Hepatocyte (in vitro differentiated cells): ENCODE results near the gene S100P. TPM values are rescaled to one million over a fixed set of nuclear protein-coding genes. Genes with fewer than 3 reads are reported as not detected.
A peak's percentile ranks its signal among the peaks of the same experiment; 100 is the strongest.

Experiments
- DNase-seq: peaks from one replicate; pipeline ENCODE4 v3.0.0-alpha.2; 2016; ENCODE audit warnings: low spot score
- H2AFZ ChIP-seq: fragments of 200-600 bp; sonication (generic); 2 replicates; pipeline ENCODE4 v1.6.0; 2016; ENCODE audit warnings: antibody characterized with exemption, mild to moderate bottlenecking
- H3K27ac ChIP-seq: fragments of 200-600 bp; sonication (generic); 2 replicates; pipeline ENCODE4 v1.5.1; 2016; ENCODE audit warnings: mild to moderate bottlenecking
- H3K27me3 ChIP-seq: fragments of 200-600 bp; sonication (generic); 2 replicates; pipeline ENCODE4 v1.6.1; 2016
- H3K36me3 ChIP-seq: fragments of 200-600 bp; sonication (generic); replicated peaks from 2 replicates; pipeline ENCODE4 v1.5.1; 2016; ENCODE audit warnings: low read depth; ENCODE audit not compliant: insufficient read depth
- H3K4me1 ChIP-seq: fragments of 200-600 bp; sonication (generic); 2 replicates; pipeline ENCODE4 v1.5.1; 2016; ENCODE audit warnings: mild to moderate bottlenecking, moderate library complexity; ENCODE audit not compliant: insufficient read depth
- H3K4me2 ChIP-seq: fragments of 200-600 bp; sonication (generic); 2 replicates; pipeline ENCODE4 v1.6.0; 2016
- H3K4me3 ChIP-seq: fragments of 200-600 bp; sonication (generic); 2 replicates; pipeline ENCODE4 v1.5.1; 2016; ENCODE audit warnings: mild to moderate bottlenecking
- H3K79me2 ChIP-seq: fragments of 200-600 bp; sonication (generic); 2 replicates; pipeline ENCODE4 v1.6.0; 2017; ENCODE audit warnings: mild to moderate bottlenecking
- H3K9me2 ChIP-seq: fragments of 200-600 bp; sonication (generic); replicated peaks from 2 replicates; pipeline ENCODE4 v1.6.0; 2017; ENCODE audit warnings: mild to moderate bottlenecking; ENCODE audit not compliant: insufficient read depth
- H3K9me3 ChIP-seq: fragments of 200-600 bp; sonication (generic); 2 replicates; pipeline ENCODE4 v1.5.1; 2016; ENCODE audit warnings: low read depth, mild to moderate bottlenecking
- H4K20me1 ChIP-seq: fragments of 200-600 bp; sonication (generic); 2 replicates; pipeline ENCODE4 v1.6.0; 2016; ENCODE audit warnings: mild to moderate bottlenecking; ENCODE audit not compliant: insufficient read depth, poor library complexity, severe bottlenecking
- EZH2 ChIP-seq: fragments of 200-600 bp; sonication (generic); IDR thresholded peaks from 2 replicates; pipeline ENCODE4 v1.6.1; 2016; ENCODE audit warnings: antibody characterized with exemption, mild to moderate bottlenecking, borderline replicate concordance
- EZH2phosphoT487 ChIP-seq: fragments of 200-600 bp; sonication (generic); IDR thresholded peaks from one replicate; pipeline ENCODE4 v1.6.1; 2018; ENCODE audit warnings: antibody characterized with exemption, mild to moderate bottlenecking, low read depth, moderate library complexity; ENCODE audit not compliant: unreplicated experiment, severe bottlenecking
- WGBS: methylation state at CpG from one replicate; pipeline ENCODE4 v1.1.6; 2016; ENCODE audit warnings: low lambda C conversion rate; ENCODE audit errors: missing lambda C conversion rate; 5-methylcytosine and 5-hydroxymethylcytosine counted together
- polyA plus RNA-seq: library from polyadenylated mRNA; unstranded; fragments of >200 nt; fragmentation: Nextera tagmentation; extraction: Ambion mirVana; gene quantifications from 2 replicates; pipeline ENCODE4 v1.2.1, GENCODE V29; 2016
- total RNA-seq: library from RNA; depleted of rRNA; stranded (reverse); fragments of >200 nt; gene quantifications from 2 replicates; pipeline ENCODE4 v1.2.3, GENCODE V29; 2014
- TF ChIP-seq, protein P1 (sequence below): fragments of 200-600 bp; sonication (generic); IDR thresholded peaks from 2 replicates; pipeline ENCODE4 v1.5.1; 2016; ENCODE audit warnings: antibody characterized with exemption, mild to moderate bottlenecking; ENCODE audit not compliant: poor library complexity

The S100P gene
- total and polyA plus RNA-seq, 2 experiments from 2014 or later, result 36.6 to 51.6 TPM

DNA sequence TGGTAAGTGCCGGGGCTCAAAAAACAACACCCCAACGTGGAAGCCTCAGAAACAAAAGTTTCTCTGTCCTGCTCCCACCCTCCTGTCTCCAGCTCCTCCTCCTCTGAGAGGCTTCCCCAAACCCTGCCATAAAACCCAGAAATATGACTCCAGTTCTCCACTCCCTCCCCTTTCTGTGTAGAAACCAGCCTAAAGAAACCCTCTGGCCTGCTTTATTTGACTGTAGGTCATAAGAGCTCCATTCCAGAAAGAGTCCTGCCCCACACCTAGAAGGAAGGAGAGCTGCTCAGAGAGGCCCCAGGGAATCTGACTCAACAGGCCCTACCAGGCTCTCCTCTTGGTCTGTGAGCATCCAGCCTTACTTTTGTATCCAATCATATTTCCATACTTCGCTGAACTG lies 872 bp upstream of the S100P start:
- Histone ChIP-seq H3K9me3 (no peaks in the 10 kb centered on the region), H3K4me3 (no peak overlapping the region), H3K27ac (peak overlapping the region; percentile 96), H3K79me2 (peaks cover 25% of the 10 kb centered on the region), H3K4me1 (peaks cover 61% of the 10 kb centered on the region), H3K4me2 (peak overlapping the region; percentile 38), H3K27me3 (no peaks in the 10 kb centered on the region), H3K9me2 (no peaks in the 10 kb centered on the region), H4K20me1 (no peaks in the 10 kb centered on the region), H2AFZ (no peak overlapping the region), H3K36me3 (no peaks in the 10 kb centered on the region)
- TF ChIP-seq EZH2, result no peak
- TF ChIP-seq, protein P1, sequence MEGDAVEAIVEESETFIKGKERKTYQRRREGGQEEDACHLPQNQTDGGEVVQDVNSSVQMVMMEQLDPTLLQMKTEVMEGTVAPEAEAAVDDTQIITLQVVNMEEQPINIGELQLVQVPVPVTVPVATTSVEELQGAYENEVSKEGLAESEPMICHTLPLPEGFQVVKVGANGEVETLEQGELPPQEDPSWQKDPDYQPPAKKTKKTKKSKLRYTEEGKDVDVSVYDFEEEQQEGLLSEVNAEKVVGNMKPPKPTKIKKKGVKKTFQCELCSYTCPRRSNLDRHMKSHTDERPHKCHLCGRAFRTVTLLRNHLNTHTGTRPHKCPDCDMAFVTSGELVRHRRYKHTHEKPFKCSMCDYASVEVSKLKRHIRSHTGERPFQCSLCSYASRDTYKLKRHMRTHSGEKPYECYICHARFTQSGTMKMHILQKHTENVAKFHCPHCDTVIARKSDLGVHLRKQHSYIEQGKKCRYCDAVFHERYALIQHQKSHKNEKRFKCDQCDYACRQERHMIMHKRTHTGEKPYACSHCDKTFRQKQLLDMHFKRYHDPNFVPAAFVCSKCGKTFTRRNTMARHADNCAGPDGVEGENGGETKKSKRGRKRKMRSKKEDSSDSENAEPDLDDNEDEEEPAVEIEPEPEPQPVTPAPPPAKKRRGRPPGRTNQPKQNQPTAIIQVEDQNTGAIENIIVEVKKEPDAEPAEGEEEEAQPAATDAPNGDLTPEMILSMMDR, result no peak
- no peak for TF ChIP-seq EZH2phosphoT487
- 41% methylated on average over 3 of the region's 3 CpGs for whole genome bisulfite sequencing
- DNase-seq, result peak; percentile 57

DNA sequence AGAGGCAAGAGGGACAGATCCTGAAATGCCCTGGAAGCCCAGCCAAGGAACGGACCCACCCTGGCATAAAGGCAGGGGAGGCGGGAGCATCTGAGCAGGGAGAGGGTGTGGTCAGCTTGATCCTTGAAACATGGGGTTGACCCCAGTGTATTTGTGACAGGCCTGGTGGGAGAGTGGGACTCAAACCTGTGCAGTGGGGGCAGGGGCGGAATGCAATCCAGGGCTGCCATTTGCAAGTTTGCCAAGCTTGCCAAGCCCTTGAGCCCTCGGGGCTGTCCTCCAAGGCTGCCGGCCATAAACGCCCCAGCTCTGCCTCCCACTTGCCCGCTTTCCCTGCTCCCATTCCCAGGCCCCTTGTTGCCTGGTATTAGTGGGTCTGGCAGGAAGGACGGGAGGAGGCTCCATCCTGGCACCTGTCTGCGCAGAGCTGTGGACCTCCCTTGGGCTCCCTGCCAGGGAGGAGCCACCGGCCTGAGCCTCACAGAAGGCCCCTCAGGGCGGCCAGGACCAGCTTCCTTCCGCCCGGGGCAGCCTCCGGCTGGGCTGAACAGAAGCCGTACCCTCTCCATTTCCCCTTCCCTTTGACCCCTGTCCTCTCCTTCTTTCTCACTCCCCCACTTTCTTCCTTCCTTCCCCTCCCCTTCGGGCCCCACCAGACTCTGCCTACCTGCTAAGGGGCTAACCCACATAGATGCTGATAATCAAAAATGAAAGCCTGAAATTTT lies 661 bp downstream of the S100P start:
- H3K4me1 ChIP-seq, result peaks cover 47% of the 10 kb centered on the region
- no peak overlapping the region for H3K4me3 ChIP-seq
- H3K9me2 ChIP-seq, result no peaks in the 10 kb centered on the region
- H2AFZ ChIP-seq, result no peak overlapping the region
- DNase-seq, result no peak
- peak overlapping the region; percentile 96 for H3K27ac ChIP-seq
- 85% methylated on average over 15 of the region's 16 CpGs for WGBS
- no peaks in the 10 kb centered on the region for H3K27me3 ChIP-seq
- peak overlapping the region; percentile 42 for H3K4me2 ChIP-seq
- H3K9me3 ChIP-seq, result no peaks in the 10 kb centered on the region
- TF ChIP-seq EZH2, result no peak
- TF ChIP-seq EZH2phosphoT487, result no peak
- TF ChIP-seq, protein P1, result no peak
- no peaks in the 10 kb centered on the region for H4K20me1 ChIP-seq
- peaks cover 33% of the 10 kb centered on the region for H3K79me2 ChIP-seq
- no peaks in the 10 kb centered on the region for H3K36me3 ChIP-seq

DNA sequence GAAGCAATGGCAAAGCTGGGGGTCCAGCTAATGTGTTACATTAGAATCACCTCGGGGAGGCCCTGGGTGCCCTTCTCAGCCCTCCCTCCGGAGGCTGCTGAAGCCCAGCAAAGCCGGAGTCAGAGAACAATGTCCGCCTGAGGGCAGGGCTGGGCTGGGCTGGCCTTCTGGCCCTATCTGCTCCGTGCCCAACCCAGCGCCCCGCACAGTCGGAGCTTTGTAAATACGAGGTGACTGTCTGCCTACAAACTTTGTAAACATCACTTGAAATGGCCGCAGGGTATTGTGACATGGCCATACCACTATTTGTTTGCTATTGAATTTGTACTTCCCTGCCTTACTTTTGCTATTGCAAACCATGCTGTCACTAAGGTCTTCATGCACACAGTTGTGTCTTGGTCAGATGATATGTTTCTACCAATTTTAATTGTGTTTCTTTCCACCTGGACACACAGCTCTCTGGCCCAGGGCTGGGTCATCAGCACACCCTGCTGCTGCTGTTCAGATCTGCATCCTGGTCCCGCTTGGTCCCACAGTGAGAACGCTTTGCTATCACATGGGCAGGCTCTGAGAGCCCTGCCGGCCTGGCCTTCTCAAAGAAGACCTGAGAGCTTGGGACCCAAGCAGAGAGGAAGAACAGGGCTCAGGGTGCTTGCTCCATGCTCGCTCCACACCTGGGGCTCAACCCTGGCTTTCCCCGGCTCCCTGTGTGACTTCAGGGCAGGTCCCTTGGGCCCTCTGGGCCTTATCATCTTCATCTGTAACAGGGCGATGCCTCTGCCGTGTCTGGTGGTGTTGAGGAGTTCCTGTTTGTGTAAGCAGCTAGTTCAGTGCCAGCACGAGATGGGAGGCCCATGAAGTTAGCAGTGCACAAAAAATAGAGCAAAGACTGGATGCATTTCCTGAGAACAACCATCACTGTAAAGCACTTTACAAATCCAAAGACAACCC lies 2.3 kb downstream of the S100P start:
- no peaks in the 10 kb centered on the region for H3K36me3 ChIP-seq
- peak; percentile 76 for DNase-seq
- H3K27ac ChIP-seq, result peak overlapping the region; percentile 93
- H3K4me2 ChIP-seq, result peak overlapping the region; percentile 63
- no peak overlapping the region for H3K4me3 ChIP-seq
- TF ChIP-seq EZH2 (no peak), EZH2phosphoT487 (no peak)
- TF ChIP-seq, protein P1, result no peak
- no peaks in the 10 kb centered on the region for H3K27me3 ChIP-seq
- H3K4me1 ChIP-seq, result peaks cover 36% of the 10 kb centered on the region
- H3K79me2 ChIP-seq, result peaks cover 43% of the 10 kb centered on the region
- 51% methylated on average over 18 of the region's 18 CpGs for WGBS
- H2AFZ ChIP-seq, result no peak overlapping the region
- H3K9me3 ChIP-seq, result no peaks in the 10 kb centered on the region
- no peaks in the 10 kb centered on the region for H4K20me1 ChIP-seq
- H3K9me2 ChIP-seq, result no peaks in the 10 kb centered on the region
